Psoas muscle (tissue), 8 donors: Measurements from ENCODE around the gene RTKN. TPM values are rescaled to one million over a fixed set of nuclear protein-coding genes. Genes with fewer than 3 reads are reported as not detected.

Experiments
- ATAC-seq, 4 donors: fragments of 200-7000 bp; cut with Tn5 transposase; one replicate each; pipeline ENCODE4 v1.9.1; 2020; ENCODE audit warnings: moderate library complexity in 3 of 4, mild to moderate bottlenecking in 2 of 4
- DNase-seq, 2 donors: peaks; one replicate each; pipeline ENCODE4 v3.0.0-alpha.2; 2020
- H3K27ac ChIP-seq: fragments of 200-600 bp; one replicate; pipeline ENCODE4 v1.8.0; 2022
- H3K27me3 ChIP-seq, 3 donors: fragments of 200-600 bp in 1 of 3; one replicate each; pipeline versions ENCODE4 v1.6.1 to v1.8.0; 2013 to 2022; ENCODE audit warnings: low read length in 2 of 3, mild to moderate bottlenecking in 2 of 3, moderate library complexity in 1 of 3; ENCODE audit not compliant: insufficient read depth in 3 of 3
- H3K36me3 ChIP-seq, 2 donors: fragments of 200-600 bp in 1 of 2; one replicate each; pipeline versions ENCODE4 v1.6.1 to v1.8.0; 2013 to 2022; ENCODE audit warnings: low read depth in 1 of 2, mild to moderate bottlenecking in 1 of 2, moderate library complexity in 1 of 2; ENCODE audit not compliant: insufficient read depth in 1 of 2
- H3K4me1 ChIP-seq: fragments of 200-600 bp; one replicate; pipeline ENCODE4 v1.8.0; 2022
- H3K4me3 ChIP-seq: fragments of 200-600 bp; one replicate; pipeline ENCODE4 v1.8.0; 2022; ENCODE audit warnings: mild to moderate bottlenecking
- H3K9me3 ChIP-seq: fragments of 200-600 bp; one replicate; pipeline ENCODE4 v1.8.0; 2022
- WGBS, 3 donors: extraction: QIAGEN DNeasy Blood & Tissue Kit; methylation state at CpG; one replicate each; pipeline versions ENCODE4 v1.1.6 to v1.1.7; 2013; 5-methylcytosine and 5-hydroxymethylcytosine counted together
- intact Hi-C, 2 donors: fragments of 100-400 bp; cut with DNase I; formaldehyde crosslinking; loops; one replicate each; pipeline versions ENCODE4 v1.11.0 to v1.14.2; 2022
- polyA plus RNA-seq, 3 donors: library from polyadenylated mRNA; stranded (reverse); fragments of 200-250 nt; gene quantifications; one replicate each; pipeline ENCODE4 v1.2.3, GENCODE V29; 2013
- total RNA-seq, 4 donors: library from RNA; stranded (reverse); fragmentation: NEBNext Ultra II Directional in 2 of 4; extraction: Animal tissue kit (Norgen Biotek cat#: 25700) in 2 of 4; gene quantifications; one replicate each; pipeline versions ENCODE4 v1.2.1 to v1.2.4, GENCODE V29; 2021 to 2023
- TF ChIP-seq, protein P1 (sequence below): fragments of 200-600 bp; IDR thresholded peaks from one replicate; pipeline ENCODE4 v1.8.0; 2022; ENCODE audit warnings: antibody characterized with exemption
- donor health status: healthy with polysubstance abuse.
- donor health status: DM: no; HTN: no; CAD: no; lungs with moderate emphysema.
- donor health status: Bipolar disorder and iron deficiency.
- donor health status: healthy.
- donor health status: DM: yes; HTN: yes; CAD: no.
- donor health status: DM: no; HTN: no; CAD: no.
- donor health status: DM: no; HTN: no; CAD: no.
- donor health status: DM: yes; HTN: yes; CAD: no.

The RTKN gene
- total and polyA plus RNA-seq, 7 donors, result 3.1 to 18.8 (median 7.8) TPM

DNA sequence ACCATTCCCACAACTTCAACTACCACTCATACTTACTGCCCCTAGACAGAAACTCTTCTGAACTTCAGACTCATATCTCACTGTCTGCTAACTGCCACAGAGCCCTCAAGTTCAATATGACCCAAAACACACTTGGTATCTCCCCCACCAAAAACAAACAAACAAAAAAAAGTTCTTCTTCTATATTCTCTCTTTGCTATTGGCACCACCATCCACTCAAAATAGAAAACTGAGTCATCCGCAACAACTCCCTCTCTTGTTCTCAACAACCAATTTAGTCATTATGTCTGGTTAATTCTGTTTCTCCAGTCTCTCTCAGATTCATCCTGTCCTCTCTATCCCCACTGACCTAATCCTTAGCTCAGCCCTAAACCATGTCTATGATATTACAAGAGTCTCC, 54.4 kb downstream of the RTKN start:
- Histone ChIP-seq H3K4me3 (no peak overlapping the region), H3K27me3 (no peaks in the 10 kb centered on the region), H3K4me1 (peaks cover 55% of the 10 kb centered on the region), H3K9me3 (no peaks in the 10 kb centered on the region), H3K36me3 (peaks cover 2 to 9% of the 10 kb centered on the region in 2 donors), H3K27ac (no peak overlapping the region)
- ATAC-seq (no peak), DNase-seq (no peak)
- intact Hi-C loops, result no loop called here
- TF ChIP-seq, protein P1, sequence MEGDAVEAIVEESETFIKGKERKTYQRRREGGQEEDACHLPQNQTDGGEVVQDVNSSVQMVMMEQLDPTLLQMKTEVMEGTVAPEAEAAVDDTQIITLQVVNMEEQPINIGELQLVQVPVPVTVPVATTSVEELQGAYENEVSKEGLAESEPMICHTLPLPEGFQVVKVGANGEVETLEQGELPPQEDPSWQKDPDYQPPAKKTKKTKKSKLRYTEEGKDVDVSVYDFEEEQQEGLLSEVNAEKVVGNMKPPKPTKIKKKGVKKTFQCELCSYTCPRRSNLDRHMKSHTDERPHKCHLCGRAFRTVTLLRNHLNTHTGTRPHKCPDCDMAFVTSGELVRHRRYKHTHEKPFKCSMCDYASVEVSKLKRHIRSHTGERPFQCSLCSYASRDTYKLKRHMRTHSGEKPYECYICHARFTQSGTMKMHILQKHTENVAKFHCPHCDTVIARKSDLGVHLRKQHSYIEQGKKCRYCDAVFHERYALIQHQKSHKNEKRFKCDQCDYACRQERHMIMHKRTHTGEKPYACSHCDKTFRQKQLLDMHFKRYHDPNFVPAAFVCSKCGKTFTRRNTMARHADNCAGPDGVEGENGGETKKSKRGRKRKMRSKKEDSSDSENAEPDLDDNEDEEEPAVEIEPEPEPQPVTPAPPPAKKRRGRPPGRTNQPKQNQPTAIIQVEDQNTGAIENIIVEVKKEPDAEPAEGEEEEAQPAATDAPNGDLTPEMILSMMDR, result no peak
- WGBS, 3 donors, result 72 to 86% (median 77%) methylated on average over 1 of the region's 1 CpG

DNA sequence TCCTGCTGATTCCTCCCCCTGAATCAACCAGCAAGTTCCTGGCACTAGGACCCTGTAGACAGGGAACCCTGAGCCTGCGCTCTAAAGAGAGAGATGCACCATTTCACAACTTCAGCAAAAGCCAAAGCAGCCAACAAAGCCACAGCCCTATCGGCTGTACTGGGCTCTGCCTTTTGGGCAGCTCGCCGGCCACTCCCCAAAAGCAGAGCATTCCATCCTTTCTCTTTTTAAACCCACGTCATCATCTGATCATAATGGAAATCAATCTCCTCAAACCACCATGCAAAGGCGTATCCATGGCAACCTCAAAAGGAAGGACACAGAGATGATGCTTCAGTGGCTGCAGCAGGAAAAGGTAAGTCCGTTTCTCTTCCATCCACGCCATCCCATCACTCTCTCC, 56.3 kb downstream of the RTKN start:
- intact Hi-C loops, result no loop called here

DNA sequence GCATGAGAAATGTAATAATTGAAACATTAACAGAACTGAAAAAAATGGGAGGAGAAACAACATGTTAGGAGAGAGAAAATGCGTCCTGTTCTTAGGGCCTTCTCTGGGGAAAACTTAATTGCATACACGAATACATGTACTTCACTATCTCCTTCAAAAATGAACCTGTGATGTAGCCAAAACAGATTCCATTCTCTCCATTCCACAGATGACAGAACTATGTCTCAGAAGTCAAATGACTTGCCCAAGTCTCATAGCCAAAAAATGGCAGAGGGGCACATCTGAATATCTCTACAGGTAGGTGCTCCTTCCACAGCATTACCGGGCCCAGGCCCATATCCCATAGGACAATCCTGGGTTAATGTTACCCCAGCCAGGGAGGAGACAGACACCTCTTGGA, 57.7 kb downstream of the RTKN start:
- H3K9me3 ChIP-seq, result no peaks in the 10 kb centered on the region
- intact Hi-C loops, result no loop called here
- DNase-seq (no peak), ATAC-seq (no peak)
- no peak overlapping the region for H3K27ac ChIP-seq
- peaks cover 2 to 9% of the 10 kb centered on the region in 2 donors for H3K36me3 ChIP-seq
- TF ChIP-seq, protein P1, result no peak
- H3K4me3 ChIP-seq, result no peak overlapping the region
- no peaks in the 10 kb centered on the region for H3K27me3 ChIP-seq
- H3K4me1 ChIP-seq, result peaks cover 66% of the 10 kb centered on the region
- WGBS, 3 donors, result 54 to 61% (median 55%) methylated on average over 3 of the region's 3 CpGs

More for the DNA sequence above, 56.3 kb downstream of the RTKN start:
- no peak for DNase-seq
- H3K27ac ChIP-seq, result no peak overlapping the region
- TF ChIP-seq, protein P1, result no peak
- peaks cover 68% of the 10 kb centered on the region for H3K4me1 ChIP-seq
- peak in 1 of 4 donors; percentile 34 for ATAC-seq
- WGBS, 3 donors, result 73 to 78% (median 76%) methylated on average over 8 of the region's 8 CpGs
- H3K36me3 ChIP-seq, result peaks cover 2 to 9% of the 10 kb centered on the region in 2 donors
- no peak overlapping the region for H3K4me3 ChIP-seq
- no peaks in the 10 kb centered on the region for H3K27me3 ChIP-seq
- no peaks in the 10 kb centered on the region for H3K9me3 ChIP-seq

DNA sequence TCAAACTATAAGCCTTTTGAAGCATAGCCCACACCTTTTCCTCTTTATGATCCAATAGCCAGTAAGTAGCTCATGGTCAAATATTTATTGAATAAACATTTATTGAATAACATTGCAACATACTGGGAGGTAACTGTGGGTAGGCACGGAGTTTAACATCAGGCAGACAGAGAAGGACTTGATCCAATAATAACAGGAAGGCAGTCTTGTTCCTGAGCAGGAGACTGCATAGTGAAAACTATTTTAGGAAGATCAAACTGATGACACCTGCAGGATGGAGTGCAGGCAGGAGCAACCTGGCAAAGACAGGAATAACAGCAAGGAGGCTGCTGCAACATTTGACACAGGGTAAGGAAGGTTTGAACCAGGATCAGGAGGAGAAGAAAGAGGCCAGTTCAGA, 58.5 kb downstream of the RTKN start:
- WGBS, 3 donors, result 6 to 19% (median 12%) methylated on average over 1 of the region's 1 CpG
- Histone ChIP-seq H3K9me3 (no peaks in the 10 kb centered on the region), H3K36me3 (peaks cover 2 to 9% of the 10 kb centered on the region in 2 donors), H3K27ac (no peak overlapping the region), H3K4me3 (no peak overlapping the region), H3K27me3 (no peaks in the 10 kb centered on the region), H3K4me1 (peaks cover 58% of the 10 kb centered on the region)
- TF ChIP-seq, protein P1, result no peak
- ATAC-seq, result peak in 2 of 4 donors; percentile 23 to 57
- no peak for DNase-seq
- intact Hi-C loops, result no loop called here

DNA sequence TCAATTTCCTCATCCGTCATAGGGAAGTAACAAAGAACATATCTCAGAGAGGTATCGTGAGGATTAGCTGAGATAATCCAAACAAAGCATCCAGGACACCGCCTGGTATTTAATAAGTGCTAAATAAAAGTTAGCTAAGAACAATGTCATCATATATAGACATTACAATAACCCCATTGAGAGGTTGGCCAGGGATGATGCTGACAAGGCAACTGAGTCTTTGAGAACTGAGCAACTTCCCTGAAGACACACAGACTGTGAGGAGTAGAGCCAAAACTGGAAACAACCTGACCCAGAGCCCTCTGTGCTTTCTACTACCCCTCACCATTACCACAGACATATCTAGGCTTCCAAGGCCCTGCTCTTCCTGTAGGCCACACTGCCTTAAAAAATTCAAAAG, 60.0 kb downstream of the RTKN start:
- intact Hi-C loops, result no loop called here
- DNase-seq (no peak), ATAC-seq (peak in 1 of 4 donors; percentile 7)
- Histone ChIP-seq H3K36me3 (peaks cover 2 to 23% of the 10 kb centered on the region in 2 donors), H3K9me3 (no peaks in the 10 kb centered on the region), H3K4me3 (no peak overlapping the region), H3K27me3 (no peaks in the 10 kb centered on the region), H3K27ac (no peak overlapping the region), H3K4me1 (peaks cover 44% of the 10 kb centered on the region)
- WGBS, 3 donors, result 89 to 95% (median 94%) methylated on average over 3 of the region's 3 CpGs
- TF ChIP-seq, protein P1, result no peak
